HL-60 (cell line): ENCODE results near the gene SLC38A1.

Experiments used
- DNase-seq, 2 experiments: peaks; one replicate each; pipeline ENCODE4 v3.0.0-alpha.2; 2010 to 2020; ENCODE audit warnings: low read depth in 1 of 2, low spot score in 1 of 2
- H3K27ac ChIP-seq: fragments of 250-450 bp; sonication (Bioruptor Pico); replicated peaks from 2 replicates; pipeline ENCODE4 v1.5.1; 2020; ENCODE audit warnings: mild to moderate bottlenecking, moderate library complexity
- H3K27me3 ChIP-seq: fragments of 250-450 bp; sonication (Bioruptor Pico); 2 replicates; pipeline ENCODE4 v1.5.1; 2021; ENCODE audit warnings: mild to moderate bottlenecking, moderate library complexity; ENCODE audit not compliant: insufficient read depth, poor library complexity, severe bottlenecking
- H3K4me3 ChIP-seq: replicated peaks from 2 replicates; pipeline ENCODE4 v1.5.1; 2011; ENCODE audit warnings: mild to moderate bottlenecking, control low read depth, low read length; ENCODE audit not compliant: insufficient read depth
- GABPA ChIP-seq: IDR thresholded peaks from 2 replicates; pipeline ENCODE4 v1.6.1; 2012; ENCODE audit warnings: low read depth
- POLR2AphosphoS5 ChIP-seq: IDR thresholded peaks from 2 replicates; pipeline ENCODE4 v1.6.1; 2012; ENCODE audit warnings: low read depth
- SPI1 ChIP-seq: IDR thresholded peaks from 2 replicates; pipeline ENCODE4 v1.6.1; 2012; ENCODE audit warnings: low read depth, mild to moderate bottlenecking, borderline replicate concordance
- TF ChIP-seq, protein P1 (sequence below): IDR thresholded peaks from 2 replicates; pipeline ENCODE4 v1.6.1; 2012; ENCODE audit warnings: low read depth; ENCODE audit not compliant: insufficient replicate concordance
- TF ChIP-seq, protein P2 (sequence below): IDR thresholded peaks from one replicate; pipeline ENCODE4 v1.5.1; 2011; ENCODE audit warnings: low read length, control low read depth, inconsistent platforms; ENCODE audit not compliant: insufficient read depth

Gene SLC38A1

DNA sequence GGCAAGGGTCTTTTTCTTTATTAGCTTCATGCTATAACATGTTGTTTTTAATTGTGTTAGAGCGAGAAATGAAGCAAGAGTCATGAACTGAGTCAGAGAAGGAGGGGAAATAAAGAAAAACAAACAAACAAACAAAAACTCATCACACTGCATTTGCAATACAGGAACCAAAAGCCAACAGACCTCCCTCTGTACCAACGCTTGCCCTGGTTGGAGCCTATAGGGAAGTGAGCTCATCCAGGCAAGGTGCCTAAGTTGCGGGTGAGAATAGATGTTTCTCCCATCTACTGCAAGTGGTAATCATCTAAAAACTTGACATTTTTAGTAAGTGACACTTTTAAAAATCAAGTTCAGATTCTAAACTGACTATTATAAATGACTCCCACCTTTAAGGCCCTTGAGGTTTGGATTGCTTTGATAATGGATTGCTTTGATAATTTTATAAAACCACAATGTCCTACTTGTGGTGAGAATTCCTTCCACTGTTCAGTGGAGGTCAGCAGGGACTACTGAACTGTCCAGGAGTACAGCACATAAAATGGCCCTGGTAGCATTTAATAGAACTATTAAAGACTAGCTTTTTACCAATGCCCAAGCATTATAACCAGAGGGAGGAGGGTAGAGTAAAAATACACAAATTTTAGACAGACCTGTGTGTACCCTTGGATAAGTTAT is 31.3 kb downstream of the SLC38A1 start:
- TF ChIP-seq SPI1 = peak; percentile 25; the same call in 1 of the 2 replicates
- TF ChIP-seq GABPA = no peak
- TF ChIP-seq, protein P1, sequence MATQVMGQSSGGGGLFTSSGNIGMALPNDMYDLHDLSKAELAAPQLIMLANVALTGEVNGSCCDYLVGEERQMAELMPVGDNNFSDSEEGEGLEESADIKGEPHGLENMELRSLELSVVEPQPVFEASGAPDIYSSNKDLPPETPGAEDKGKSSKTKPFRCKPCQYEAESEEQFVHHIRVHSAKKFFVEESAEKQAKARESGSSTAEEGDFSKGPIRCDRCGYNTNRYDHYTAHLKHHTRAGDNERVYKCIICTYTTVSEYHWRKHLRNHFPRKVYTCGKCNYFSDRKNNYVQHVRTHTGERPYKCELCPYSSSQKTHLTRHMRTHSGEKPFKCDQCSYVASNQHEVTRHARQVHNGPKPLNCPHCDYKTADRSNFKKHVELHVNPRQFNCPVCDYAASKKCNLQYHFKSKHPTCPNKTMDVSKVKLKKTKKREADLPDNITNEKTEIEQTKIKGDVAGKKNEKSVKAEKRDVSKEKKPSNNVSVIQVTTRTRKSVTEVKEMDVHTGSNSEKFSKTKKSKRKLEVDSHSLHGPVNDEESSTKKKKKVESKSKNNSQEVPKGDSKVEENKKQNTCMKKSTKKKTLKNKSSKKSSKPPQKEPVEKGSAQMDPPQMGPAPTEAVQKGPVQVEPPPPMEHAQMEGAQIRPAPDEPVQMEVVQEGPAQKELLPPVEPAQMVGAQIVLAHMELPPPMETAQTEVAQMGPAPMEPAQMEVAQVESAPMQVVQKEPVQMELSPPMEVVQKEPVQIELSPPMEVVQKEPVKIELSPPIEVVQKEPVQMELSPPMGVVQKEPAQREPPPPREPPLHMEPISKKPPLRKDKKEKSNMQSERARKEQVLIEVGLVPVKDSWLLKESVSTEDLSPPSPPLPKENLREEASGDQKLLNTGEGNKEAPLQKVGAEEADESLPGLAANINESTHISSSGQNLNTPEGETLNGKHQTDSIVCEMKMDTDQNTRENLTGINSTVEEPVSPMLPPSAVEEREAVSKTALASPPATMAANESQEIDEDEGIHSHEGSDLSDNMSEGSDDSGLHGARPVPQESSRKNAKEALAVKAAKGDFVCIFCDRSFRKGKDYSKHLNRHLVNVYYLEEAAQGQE = no peak
- no peak for TF ChIP-seq POLR2AphosphoS5
- no peak overlapping the region for H3K27ac ChIP-seq
- peak in 1 of 2 experiments; percentile 26 for DNase-seq
- H3K4me3 ChIP-seq = no peak overlapping the region
- H3K27me3 ChIP-seq = no peaks in the 10 kb centered on the region

DNA sequence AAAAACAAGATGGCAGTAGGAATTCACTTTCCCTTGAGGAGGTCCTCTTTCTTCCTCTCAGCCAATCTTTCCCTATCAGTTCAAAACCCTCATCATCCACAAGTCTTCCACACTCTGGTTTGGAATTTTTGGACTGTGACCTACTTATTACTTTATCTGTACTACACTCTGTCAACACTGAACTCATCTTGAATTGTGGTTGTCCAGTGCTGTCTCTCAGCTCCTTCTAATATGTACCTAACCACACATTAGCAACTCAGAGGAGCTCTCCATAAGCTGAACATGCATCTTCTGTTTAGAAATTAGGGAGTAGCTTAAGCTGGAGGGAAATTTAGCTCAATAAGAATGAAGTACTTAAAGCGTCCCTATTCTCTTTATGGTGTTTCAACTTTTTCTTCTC is 34.8 kb downstream of the SLC38A1 start:
- no peak for DNase-seq
- H3K4me3 ChIP-seq = no peak overlapping the region
- H3K27ac ChIP-seq = no peak overlapping the region

DNA sequence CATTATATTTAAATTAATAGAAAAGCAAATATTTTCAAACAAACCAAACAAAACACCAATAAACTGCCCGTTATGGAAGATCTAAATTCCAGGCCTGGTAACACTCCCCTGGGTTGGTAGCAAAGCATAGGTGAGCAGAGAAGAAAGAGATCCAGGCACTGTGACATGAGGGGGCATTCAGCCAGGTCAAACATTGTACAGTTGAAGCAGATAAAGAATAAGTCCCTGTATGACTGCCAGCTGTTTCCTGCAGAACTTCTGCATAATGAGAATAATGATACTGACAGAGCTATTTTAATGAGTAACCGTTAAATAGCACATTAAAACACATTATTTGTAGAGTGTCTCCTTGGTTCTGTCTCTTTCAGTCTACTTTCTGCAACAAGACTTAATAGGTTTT is 35.4 kb downstream of the SLC38A1 start:
- no peak for DNase-seq
- H3K27ac ChIP-seq = no peak overlapping the region
- H3K4me3 ChIP-seq = no peak overlapping the region
- TF ChIP-seq SPI1 (no peak), POLR2AphosphoS5 (no peak), GABPA (no peak)
- TF ChIP-seq, protein P1 = no peak
- TF ChIP-seq, protein P2, sequence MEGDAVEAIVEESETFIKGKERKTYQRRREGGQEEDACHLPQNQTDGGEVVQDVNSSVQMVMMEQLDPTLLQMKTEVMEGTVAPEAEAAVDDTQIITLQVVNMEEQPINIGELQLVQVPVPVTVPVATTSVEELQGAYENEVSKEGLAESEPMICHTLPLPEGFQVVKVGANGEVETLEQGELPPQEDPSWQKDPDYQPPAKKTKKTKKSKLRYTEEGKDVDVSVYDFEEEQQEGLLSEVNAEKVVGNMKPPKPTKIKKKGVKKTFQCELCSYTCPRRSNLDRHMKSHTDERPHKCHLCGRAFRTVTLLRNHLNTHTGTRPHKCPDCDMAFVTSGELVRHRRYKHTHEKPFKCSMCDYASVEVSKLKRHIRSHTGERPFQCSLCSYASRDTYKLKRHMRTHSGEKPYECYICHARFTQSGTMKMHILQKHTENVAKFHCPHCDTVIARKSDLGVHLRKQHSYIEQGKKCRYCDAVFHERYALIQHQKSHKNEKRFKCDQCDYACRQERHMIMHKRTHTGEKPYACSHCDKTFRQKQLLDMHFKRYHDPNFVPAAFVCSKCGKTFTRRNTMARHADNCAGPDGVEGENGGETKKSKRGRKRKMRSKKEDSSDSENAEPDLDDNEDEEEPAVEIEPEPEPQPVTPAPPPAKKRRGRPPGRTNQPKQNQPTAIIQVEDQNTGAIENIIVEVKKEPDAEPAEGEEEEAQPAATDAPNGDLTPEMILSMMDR = no peak
- H3K27me3 ChIP-seq = no peaks in the 10 kb centered on the region

More for the DNA sequence above, 34.8 kb downstream of the SLC38A1 start:
- no peaks in the 10 kb centered on the region for H3K27me3 ChIP-seq
- TF ChIP-seq, protein P1 = no peak
- TF ChIP-seq, protein P2 = no peak
- TF ChIP-seq SPI1 = no peak
- no peak for TF ChIP-seq GABPA
- no peak for TF ChIP-seq POLR2AphosphoS5
